Endothelial cell of umbilical vein (primary cell): ENCODE measurements around the gene CTNND2. TPM values are rescaled to one million over a fixed set of nuclear protein-coding genes. Genes with fewer than 3 reads are reported as not detected.

ENCODE experiments used
- BruUV-seq: library from RNA; stranded (reverse); fragments of 400-500 nt; replicated peaks from 2 replicates; lab custom pipeline; 2021; lab: Mats Ljungman, UMichigan
- CTCF ChIA-PET: fragments of 300-600, 350-600 bp; sonication (Branson Sonifier 250); formaldehyde crosslinking; loops from one replicate; lab custom pipeline; 2021; ENCODE audit warnings: antibody characterized with exemption, inconsistent platforms; lab: Charles Lee
- POLR2A ChIA-PET: fragments of 300-600, 350-600 bp; sonication (Branson Sonifier 250); formaldehyde crosslinking; loops from one replicate; lab custom pipeline; 2021; ENCODE audit warnings: antibody characterized with exemption, inconsistent platforms; lab: Charles Lee
- DNase-seq: peaks from one replicate; pipeline ENCODE4 v3.0.0-alpha.2; 2011; ENCODE audit warnings: low read depth, low spot score
- FAIRE-seq: peaks from 2 replicates; lab custom pipeline; 2011; peaks lifted over from hg19 to GRCh38; lab: Jason Lieb, UNC
- H2AFZ ChIP-seq: 2 replicates; pipeline ENCODE4 v1.6.0; 2012; ENCODE audit warnings: low read depth, low read length, control low read depth, inconsistent platforms
- H3K27ac ChIP-seq: 2 replicates; pipeline ENCODE4 v1.5.1; 2011; ENCODE audit warnings: low read depth, mild to moderate bottlenecking, control low read depth, low read length, moderate library complexity; ENCODE audit not compliant: insufficient read depth
- H3K27me3 ChIP-seq, 2 experiments: 2 replicates each; pipeline versions ENCODE4 v1.6.0 to v1.6.1; 2011; ENCODE audit warnings: low read length in 2 of 2, mixed read lengths in 1 of 2; ENCODE audit not compliant: control insufficient read depth in 2 of 2, insufficient read depth in 2 of 2
- H3K36me3 ChIP-seq, 2 experiments: 2 replicates in 1 of 2; 3 replicates in 1 of 2; pipeline ENCODE4 v1.5.1; 2011; ENCODE audit warnings: low read length in 2 of 2, mild to moderate bottlenecking in 1 of 2, moderate library complexity in 1 of 2; ENCODE audit not compliant: control insufficient read depth in 2 of 2, insufficient read depth in 2 of 2; ENCODE audit errors: extremely low read depth in 1 of 2
- H3K4me1 ChIP-seq: 3 replicates; pipeline ENCODE4 v1.5.1; 2011; ENCODE audit warnings: mild to moderate bottlenecking, low read length; ENCODE audit not compliant: control insufficient read depth, insufficient read depth; ENCODE audit errors: extremely low read depth
- H3K4me2 ChIP-seq: 2 replicates; pipeline ENCODE4 v1.6.1; 2011; ENCODE audit warnings: low read length, control low read depth, mixed read lengths; ENCODE audit not compliant: insufficient read depth
- H3K4me3 ChIP-seq, 3 experiments: fragments of 200-600 bp in 1 of 3; sonication (generic), shearing (Covaris generic) in 1 of 3; replicated peaks in 1 of 3; 2 replicates each; pipeline ENCODE4 v1.5.1; 2011 to 2016; ENCODE audit warnings: control low read depth in 3 of 3, low read length in 3 of 3, mild to moderate bottlenecking in 2 of 3, inconsistent platforms in 1 of 3, low read depth in 1 of 3, moderate library complexity in 1 of 3; ENCODE audit not compliant: insufficient read depth in 1 of 3
- H3K79me2 ChIP-seq: 2 replicates; pipeline ENCODE4 v1.6.0; 2012; ENCODE audit warnings: low read length, inconsistent platforms; ENCODE audit not compliant: control insufficient read depth, insufficient read depth
- H3K9ac ChIP-seq: replicated peaks from 2 replicates; pipeline ENCODE3; 2011; ENCODE audit warnings: low read length, control low read depth; ENCODE audit not compliant: insufficient read depth; ENCODE audit errors: extremely low read depth
- H3K9me1 ChIP-seq: replicated peaks from 3 replicates; pipeline ENCODE4 v1.6.0; 2011; ENCODE audit warnings: mild to moderate bottlenecking, low read length; ENCODE audit not compliant: control insufficient read depth, insufficient read depth; ENCODE audit errors: extremely low read depth
- H3K9me3 ChIP-seq: replicated peaks from 2 replicates; pipeline ENCODE4 v1.5.1; 2012; ENCODE audit warnings: low read length, inconsistent platforms; ENCODE audit not compliant: control insufficient read depth, insufficient read depth
- H4K20me1 ChIP-seq: replicated peaks from 2 replicates; pipeline ENCODE3; 2011; ENCODE audit warnings: mild to moderate bottlenecking, low read length; ENCODE audit not compliant: control insufficient read depth, insufficient read depth; ENCODE audit errors: extremely low read depth
- CTCF ChIP-seq, 2 donors: IDR thresholded peaks; 1 replicate in 1 of 2; 2 replicates in 1 of 2; pipeline ENCODE4 v1.5.1; 2011; ENCODE audit warnings: low read length in 2 of 2, mild to moderate bottlenecking in 2 of 2, moderate library complexity in 2 of 2, control low read depth in 1 of 2, inconsistent platforms in 1 of 2, low read depth in 1 of 2; ENCODE audit not compliant: insufficient read depth in 1 of 2; ENCODE audit errors: extremely low read depth in 1 of 2
- EZH2 ChIP-seq: IDR thresholded peaks from 2 replicates; pipeline ENCODE4 v1.6.1; 2012; ENCODE audit warnings: borderline replicate concordance, low read depth, mild to moderate bottlenecking, moderate library complexity, low read length, inconsistent platforms; ENCODE audit not compliant: severe bottlenecking
- FOS ChIP-seq: IDR thresholded peaks from 2 replicates; pipeline ENCODE4 v1.6.1; 2011; ENCODE audit warnings: mild to moderate bottlenecking, low read length, moderate library complexity, borderline replicate concordance; ENCODE audit not compliant: insufficient read depth
- GATA2 ChIP-seq: IDR thresholded peaks from 2 replicates; pipeline ENCODE4 v1.7.0; 2011; ENCODE audit warnings: low read depth, mild to moderate bottlenecking, moderate library complexity, mixed read lengths, low read length; ENCODE audit not compliant: insufficient read length, insufficient read depth
- JUN ChIP-seq: IDR thresholded peaks from 2 replicates; pipeline ENCODE4 v1.6.1; 2011; ENCODE audit warnings: borderline replicate concordance, low read depth; ENCODE audit not compliant: insufficient read length, insufficient read depth
- MAX ChIP-seq: IDR thresholded peaks from 2 replicates; pipeline ENCODE4 v1.6.1; 2011; ENCODE audit not compliant: insufficient read depth, insufficient read length
- MYC ChIP-seq: IDR thresholded peaks from one replicate; pipeline ENCODE4 v1.6.1; 2011; ENCODE audit warnings: mild to moderate bottlenecking, low read depth, low read length
- POLR2A ChIP-seq: IDR thresholded peaks from 2 replicates; pipeline ENCODE4 v1.6.1; 2012; ENCODE audit warnings: low read depth, mild to moderate bottlenecking, control low read depth, low read length
- POLR2AphosphoS5 ChIP-seq: IDR thresholded peaks from 2 replicates; pipeline ENCODE4 v1.6.1; 2012; ENCODE audit warnings: low read depth, mild to moderate bottlenecking, control low read depth, low read length, moderate library complexity; ENCODE audit not compliant: insufficient read depth
- dilution Hi-C: fragments of 300-500 bp; cut with MboI; formaldehyde crosslinking; loops from one replicate; pipeline ENCODE4 v1.15.0; 2019; ENCODE audit warnings: low sequenced_read_pairs; ENCODE audit not compliant: extremely low pct_ligation_motif_present
- intact Hi-C: fragments of 100-400 bp; cut with micrococcal nuclease; formaldehyde crosslinking; loops from one replicate; pipeline ENCODE4 v1.10.0; 2022
- polyA plus RNA-seq, 4 experiments: library from polyadenylated mRNA; depleted of rRNA in 3 of 4; stranded (reverse) in 3 of 4; unstranded in 1 of 4; fragments of >200 nt; gene quantifications; 2 replicates each; pipeline versions ENCODE4 v1.2.1 to v1.2.3, GENCODE V29; 2011 to 2012; ENCODE audit warnings: missing spikeins in 1 of 4
- total RNA-seq: library from RNA; stranded (reverse); gene quantifications from 2 replicates; pipeline ENCODE4 v1.2.3, GENCODE V29; 2021

Gene CTNND2
- total and polyA plus RNA-seq, 2 donors (not counting 3 experiments of a cell fraction or from before 2014, with no cell fraction given) = not detected

GRCh38 chr5:11377896-11378295, 526.4 kb downstream of the CTNND2 start:
- no TSS peak for BruUV-seq
- Histone ChIP-seq H3K9ac (no peak overlapping the region), H3K9me1 (no peaks in the 10 kb centered on the region), H3K36me3 (no peaks in the 10 kb centered on the region), H3K4me1 (no peaks in the 10 kb centered on the region), H3K9me3 (peaks cover 4% of the 10 kb centered on the region), H4K20me1 (no peaks in the 10 kb centered on the region), H2AFZ (no peak overlapping the region), H3K27me3 (no peaks in the 10 kb centered on the region), H3K79me2 (no peaks in the 10 kb centered on the region), H3K4me3 (no peak overlapping the region), H3K27ac (no peak overlapping the region), H3K4me2 (no peak overlapping the region)
- dilution Hi-C loops (no loop called here), intact Hi-C loops (no loop called here)
- POLR2A ChIA-PET = no interaction called here
- CTCF ChIA-PET = no interaction called here
- no peak for FAIRE-seq
- DNase-seq = no peak
- TF ChIP-seq MAX (no peak), CTCF (IDR thresholded peaks at IDR 0.05; ENCODE audit: extremely low read depth in 1 of 2, insufficient read depth in 1 of 2, low read depth in 1 of 2, low read length in 2 of 2) (no peak), JUN (no peak)

GRCh38 chr5:11372191-11372590, 532.1 kb downstream of the CTNND2 start:
- CTCF ChIA-PET = no interaction called here
- dilution Hi-C loops = no loop called here
- no peak for FAIRE-seq

More at GRCh38 chr5:11372191-11372590, 532.1 kb downstream of the CTNND2 start:
- TF ChIP-seq GATA2 (no peak), EZH2 (no peak), JUN (no peak), CTCF (IDR thresholded peaks at IDR 0.05; ENCODE audit: extremely low read depth in 1 of 2, insufficient read depth in 1 of 2, low read depth in 1 of 2, low read length in 2 of 2) (no peak), POLR2A (no peak), MAX (no peak), FOS (no peak), MYC (no peak), POLR2AphosphoS5 (no peak)
- no peaks in the 10 kb centered on the region for H3K27me3 ChIP-seq
- H3K9ac ChIP-seq = no peak overlapping the region
- no peaks in the 10 kb centered on the region for H3K9me3 ChIP-seq
- no TSS peak for BruUV-seq
- H3K4me1 ChIP-seq = no peaks in the 10 kb centered on the region
- no peak for DNase-seq
- H3K79me2 ChIP-seq = no peaks in the 10 kb centered on the region
- H3K27ac ChIP-seq = no peak overlapping the region
- no peaks in the 10 kb centered on the region for H3K9me1 ChIP-seq
- no peaks in the 10 kb centered on the region for H3K36me3 ChIP-seq
- H3K4me2 ChIP-seq = no peak overlapping the region
- no peaks in the 10 kb centered on the region for H4K20me1 ChIP-seq
- POLR2A ChIA-PET = no interaction called here
- H3K4me3 ChIP-seq = no peak overlapping the region
- no peak overlapping the region for H2AFZ ChIP-seq
- intact Hi-C loops = no loop called here
